Activated effector memory CD4-positive, alpha-beta T cell treated with Interleukin-2 at 50 U/mL for 16 hours (primary cell): ENCODE measurements around the gene CWH43.
"Not testable (repeated sequence)": the region's sequence is repeated elsewhere in the genome, so short reads cannot be mapped to it uniquely, and the experiment has no call there.

ENCODE experiments used
- DNase-seq: peaks from one replicate; pipeline ENCODE4 v3.0.0-alpha.2; 2020

CWH43 gene

GRCh38 chr4:48985976-48986653, at the start of gene CWH43:
CWH43 (plus strand) TSS chr4:48986275; CDS start chr4:48986430, 155 bp downstream.
- no peak for DNase-seq

DNA sequence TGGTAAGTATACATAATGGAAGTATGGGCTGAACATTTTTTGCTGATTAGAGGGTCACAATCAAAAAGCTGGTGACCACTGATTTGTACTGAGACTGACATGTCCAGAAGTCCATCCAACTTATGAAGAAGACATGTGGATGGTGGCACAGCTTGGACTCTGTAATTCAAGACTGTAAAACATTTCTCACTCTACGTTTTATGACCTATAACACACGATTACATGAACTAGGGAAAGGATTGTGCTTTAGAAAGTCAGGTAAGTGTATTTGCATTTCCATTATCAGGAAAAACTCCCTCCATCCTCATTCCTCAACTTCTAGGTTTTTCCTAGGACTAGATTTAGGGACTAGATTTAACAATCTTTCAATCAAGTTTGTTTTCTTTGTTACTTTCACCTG, 49.0 kb upstream of the CWH43 start:
- no peak for DNase-seq

DNA sequence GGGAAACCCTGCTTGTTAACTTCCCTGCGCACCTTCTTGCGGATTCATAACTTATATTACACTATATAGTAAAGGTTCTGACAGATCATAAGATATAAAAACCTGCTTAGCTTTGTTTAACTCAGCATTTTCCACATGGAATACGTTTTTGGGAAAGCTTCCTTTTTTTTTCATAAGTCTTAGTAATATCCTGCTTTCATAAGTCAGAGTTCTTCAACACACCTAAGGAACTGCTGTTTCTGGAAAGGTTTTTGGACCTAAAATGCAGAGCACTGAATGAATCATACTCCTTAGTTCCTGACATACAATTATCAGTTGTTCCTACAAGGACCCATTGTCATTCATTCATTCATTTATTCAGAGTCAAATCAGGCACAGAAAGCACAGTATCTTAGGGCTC, 47.2 kb upstream of the CWH43 start:
- DNase-seq = no peak

- DNase-seq = no peak
Measured at GRCh38 chr4:48939785-48940184, 46.3 kb upstream of the CWH43 start.

- no peak for DNase-seq
Measured at GRCh38 chr4:48943387-48943786, 42.7 kb upstream of the CWH43 start.

- no peak for DNase-seq
Measured at GRCh38 chr4:48944252-48944651, 41.8 kb upstream of the CWH43 start.

DNA sequence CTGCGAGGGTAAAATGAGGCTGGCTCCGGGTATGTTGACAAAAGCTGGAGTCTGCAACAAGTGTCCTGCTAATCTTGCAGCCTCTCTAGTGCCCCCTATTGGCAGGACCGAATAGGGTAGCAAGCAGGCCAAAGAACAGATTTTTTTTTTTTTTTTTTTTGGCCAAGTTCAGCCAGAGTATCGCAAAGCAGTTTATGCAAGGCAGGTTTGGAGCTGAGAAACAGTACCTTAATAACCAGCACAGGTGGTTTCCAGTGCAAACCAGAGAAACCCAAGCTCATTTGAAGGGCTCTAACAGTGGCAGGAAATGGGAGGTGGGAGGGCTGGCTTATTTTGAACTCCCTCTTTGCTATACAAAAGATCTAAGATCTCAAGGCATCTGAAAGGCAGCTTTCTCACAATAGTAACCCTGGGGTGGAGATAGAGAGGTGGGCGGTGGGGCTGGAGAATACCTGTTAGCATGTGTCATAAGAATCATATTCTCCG, 41.3 kb upstream of the CWH43 start:
- DNase-seq = no peak

- no peak for DNase-seq
Measured at GRCh38 chr4:48945981-48946380, 40.1 kb upstream of the CWH43 start.

DNA sequence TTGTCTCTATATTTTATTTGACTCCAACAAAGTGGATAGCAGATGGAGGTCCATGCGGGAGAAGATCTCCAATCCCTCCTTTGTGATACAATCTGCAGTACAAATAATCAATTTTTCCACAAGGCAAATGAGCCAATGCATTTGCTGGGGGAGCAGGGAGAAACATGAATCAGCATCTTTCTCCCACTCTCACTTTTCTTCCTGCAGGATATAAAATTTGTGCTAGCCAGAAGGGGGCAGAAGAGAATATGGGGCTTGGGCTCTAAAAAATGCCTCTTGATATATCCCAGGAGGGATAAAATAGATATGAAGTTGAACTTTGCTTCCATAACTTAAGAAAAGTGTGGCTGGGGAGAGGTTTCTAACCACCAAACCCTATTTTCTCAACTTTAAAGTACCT, 38.3 kb upstream of the CWH43 start:
- no peak for DNase-seq

DNA sequence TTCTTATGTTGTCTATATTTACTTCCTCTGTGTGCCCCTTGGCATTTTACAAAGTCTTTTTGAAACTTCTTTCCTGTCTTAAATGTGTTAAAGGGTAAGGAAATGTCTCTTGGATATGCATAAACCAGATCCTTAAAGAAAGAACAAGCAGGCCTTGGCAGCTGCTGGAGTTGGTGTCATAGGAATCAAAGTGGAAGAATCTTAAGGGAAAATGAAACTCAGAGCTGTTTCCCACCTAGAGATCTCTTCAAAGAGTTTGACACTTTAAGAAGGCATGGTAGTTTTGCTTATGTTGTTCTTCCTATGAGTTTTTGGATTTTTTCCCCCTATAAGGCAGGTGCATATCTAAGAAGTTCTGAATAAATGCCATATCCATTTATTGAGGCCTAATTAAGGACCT, 37.0 kb upstream of the CWH43 start:
- DNase-seq = no peak

DNA sequence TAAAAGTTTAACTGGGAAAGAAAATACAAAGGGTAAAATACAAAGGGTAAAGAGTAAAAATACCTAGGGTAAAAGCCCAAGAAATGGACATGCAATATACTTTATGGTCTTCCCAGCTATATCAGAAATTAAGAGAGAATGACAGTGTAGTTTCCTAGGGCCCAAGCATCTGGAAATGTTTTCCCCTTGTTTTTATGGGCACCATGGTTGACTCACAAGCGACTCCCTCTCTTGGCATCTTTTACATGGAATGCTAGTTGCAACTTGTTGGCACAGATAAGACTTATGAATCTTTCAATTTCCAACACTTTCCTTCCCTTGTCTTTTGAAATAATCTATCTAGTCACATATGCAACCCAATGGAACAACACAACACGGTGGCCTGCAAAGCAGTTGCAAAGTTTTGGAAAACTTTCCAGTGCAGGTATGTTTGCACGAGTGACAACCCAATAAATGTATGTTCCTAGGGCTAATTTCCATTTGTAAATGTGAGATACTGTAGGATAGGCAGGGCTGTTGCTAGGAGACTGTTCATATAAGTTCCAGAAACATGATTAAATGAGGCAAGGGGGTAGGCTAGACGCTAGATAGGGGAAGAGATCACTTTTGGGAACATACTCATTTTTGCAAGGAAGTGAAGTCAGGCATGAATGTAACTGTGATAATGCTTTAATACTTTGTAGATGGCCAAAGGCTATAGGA, 36.4 kb upstream of the CWH43 start:
- no peak for DNase-seq

- DNase-seq = no peak
Measured at GRCh38 chr4:48954314-48954713, 31.8 kb upstream of the CWH43 start.

DNA sequence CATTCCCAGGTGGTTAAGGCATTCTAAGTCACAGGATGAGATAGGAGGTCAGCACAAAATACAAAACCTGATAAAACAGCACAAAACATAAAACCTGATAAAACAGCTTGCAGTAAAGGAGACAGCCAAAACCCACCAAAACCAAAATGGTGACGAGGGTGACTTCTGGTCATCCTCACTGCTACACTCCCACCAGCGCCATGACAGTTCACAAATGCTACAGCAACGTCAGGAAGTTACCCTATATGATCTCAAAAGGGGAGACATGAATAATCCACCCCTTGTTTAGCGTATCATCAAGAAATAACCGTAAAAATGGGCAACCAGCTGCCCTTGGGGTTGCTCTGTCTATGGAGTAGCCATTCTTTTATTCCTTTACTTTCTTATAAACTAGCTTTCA, 28.7 kb upstream of the CWH43 start:
- DNase-seq = not testable (repeated sequence)

DNA sequence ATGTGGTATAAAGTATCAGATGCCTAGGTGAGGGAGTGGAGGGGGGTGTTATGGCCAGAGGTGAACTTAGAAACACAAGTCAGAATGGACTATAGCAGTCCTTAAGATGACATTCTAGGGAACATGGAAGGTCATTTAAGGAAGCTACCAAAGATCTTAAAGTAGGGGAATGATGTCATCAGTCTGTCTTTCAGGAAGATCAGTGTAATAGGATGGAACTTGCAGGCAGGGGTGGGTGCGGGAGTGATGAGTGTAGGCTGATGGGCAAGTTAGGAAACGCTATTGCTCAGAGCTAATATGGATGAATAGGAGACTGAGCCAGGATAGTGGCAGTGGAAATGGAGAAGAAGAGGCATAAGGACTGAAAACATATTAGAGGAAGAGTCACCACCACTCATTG, 27.5 kb upstream of the CWH43 start:
- DNase-seq = no peak

GRCh38 chr4:48960988-48961635, 25.0 kb upstream of the CWH43 start:
- DNase-seq = no peak

DNA sequence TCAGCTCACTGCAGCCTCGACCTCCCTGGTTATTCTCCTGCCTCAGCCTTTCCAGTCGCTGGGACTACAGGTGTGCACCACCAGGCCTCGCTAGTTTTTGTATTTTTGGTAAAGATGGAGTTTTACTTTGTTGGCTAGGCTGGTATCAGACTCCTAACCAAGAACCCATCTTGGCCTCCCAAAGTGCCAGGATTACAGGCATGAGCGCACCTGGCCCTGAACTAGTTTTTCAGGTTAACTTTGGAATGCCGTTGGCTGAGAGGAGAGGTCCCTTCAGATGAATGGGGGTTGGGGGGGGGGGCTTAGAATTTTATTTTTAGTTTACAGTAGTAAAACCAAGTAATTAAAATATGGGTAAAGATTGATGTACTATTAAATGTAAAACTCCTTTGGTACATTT, 23.4 kb upstream of the CWH43 start:
- no peak for DNase-seq

DNA sequence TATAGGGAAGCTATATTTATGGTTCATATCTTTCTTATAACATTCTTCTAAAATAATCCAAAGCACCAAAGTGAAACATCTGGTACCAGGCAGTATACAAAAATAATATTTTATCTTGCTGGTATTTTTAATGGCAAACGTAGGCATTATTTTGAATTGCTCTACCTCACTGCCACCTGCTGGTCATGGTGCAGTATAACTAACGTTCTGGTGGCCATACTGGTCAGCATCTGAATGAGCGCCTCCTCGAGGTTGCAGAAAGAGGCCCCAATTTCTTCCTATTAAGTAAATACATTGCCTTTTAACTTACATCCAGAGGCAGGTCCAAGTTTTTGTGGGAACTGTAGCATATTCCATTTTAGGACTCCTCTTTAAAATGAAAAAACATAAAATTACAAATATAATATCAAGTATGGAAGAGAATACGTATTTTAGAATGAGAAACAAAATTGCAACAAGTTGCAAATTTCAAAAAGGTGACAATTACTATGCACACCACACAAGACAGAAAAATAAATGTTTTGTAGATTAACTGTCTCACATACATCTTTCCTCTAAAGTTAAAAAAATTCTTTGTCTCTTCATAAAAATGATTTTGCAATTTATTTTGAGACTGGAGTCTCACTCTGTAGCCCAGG, 22.9 kb upstream of the CWH43 start:
- DNase-seq = peak; percentile 50

DNA sequence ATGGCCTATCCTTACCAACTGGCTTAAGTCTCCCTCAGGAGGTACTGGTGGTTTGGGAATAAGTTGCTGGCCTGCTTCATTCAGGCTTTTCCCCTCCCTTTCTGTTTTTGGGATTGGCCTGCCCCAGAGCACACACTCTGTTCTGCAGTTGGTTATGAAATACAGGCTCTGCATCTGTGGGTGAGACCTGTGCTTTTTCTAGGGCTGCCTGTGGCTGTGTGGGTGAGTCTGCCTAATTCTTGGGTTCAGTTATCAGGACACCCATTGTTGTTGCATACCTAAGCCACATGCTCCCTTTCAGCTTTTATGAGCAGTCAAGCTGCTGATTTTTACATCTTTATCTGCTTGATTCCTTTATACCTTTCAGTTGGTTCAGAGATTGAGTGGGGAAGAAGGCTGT, 19.0 kb upstream of the CWH43 start:
- no peak for DNase-seq

- no peak for DNase-seq
Measured at GRCh38 chr4:48967631-48968030, 18.4 kb upstream of the CWH43 start.

GRCh38 chr4:48968814-48969213, 17.3 kb upstream of the CWH43 start:
- DNase-seq = no peak

GRCh38 chr4:48970471-48970921, 15.6 kb upstream of the CWH43 start:
- no peak for DNase-seq

DNA sequence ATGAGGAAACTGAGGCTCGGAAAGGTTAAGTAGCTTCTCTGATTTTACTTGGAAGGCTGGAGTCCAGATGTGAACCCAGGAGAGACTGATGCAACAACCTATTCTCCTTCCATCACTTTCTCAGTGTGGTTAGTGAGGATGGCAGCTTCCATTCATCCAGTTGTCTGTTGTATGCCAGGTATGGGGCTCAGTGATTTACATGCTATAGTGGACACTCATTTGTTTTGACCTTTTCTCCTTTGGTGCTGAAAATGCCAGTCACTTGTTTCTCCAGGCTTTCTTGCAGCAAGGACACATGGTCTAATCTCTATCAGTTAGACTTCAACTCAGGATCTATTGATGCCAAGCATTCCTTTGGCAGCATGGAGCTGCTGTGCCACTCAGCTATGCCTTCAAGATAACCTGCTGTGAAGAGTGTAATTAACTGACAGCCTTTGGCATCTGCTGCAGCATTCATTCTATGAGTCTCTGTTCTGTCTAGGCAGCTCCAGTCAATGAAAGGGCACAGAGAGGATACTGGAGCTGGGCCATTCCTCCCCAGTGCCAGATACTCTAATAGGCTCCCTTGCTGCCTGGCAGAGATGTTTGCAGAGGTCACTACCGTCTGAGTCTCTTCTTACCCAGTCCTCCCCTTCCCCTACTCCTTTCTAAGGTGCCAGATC, 11.0 kb upstream of the CWH43 start:
- DNase-seq = no peak

GRCh38 chr4:48976041-48976440, 10.0 kb upstream of the CWH43 start:
- no peak for DNase-seq
